Liver (tissue), 3 donors: Measurements from ENCODE around the gene CDC42BPA.

ENCODE experiments used
- ATF3 ChIP-seq: IDR thresholded peaks from 2 replicates; pipeline ENCODE4 v1.6.1; 2016; ENCODE audit warnings: antibody characterized with exemption
- CTCF ChIP-seq: fragments of 150-350 bp; IDR thresholded peaks from 2 replicates; pipeline ENCODE4 v1.5.1; 2017; ENCODE audit warnings: improper control_type of control experiment, low read depth, low read length; ENCODE audit not compliant: missing input control
- FOXA1 ChIP-seq: IDR thresholded peaks from 2 replicates; pipeline ENCODE4 v1.6.1; 2016; ENCODE audit warnings: antibody characterized with exemption
- GABPA ChIP-seq, 2 donors: IDR thresholded peaks in 1 of 2; conservative IDR thresholded peaks in 1 of 2; 2 replicates each; pipeline ENCODE4 v1.6.1; 2016; ENCODE audit warnings: antibody characterized with exemption in 2 of 2, mild to moderate bottlenecking in 1 of 2, moderate library complexity in 1 of 2
- HNF4A ChIP-seq, 2 donors: conservative IDR thresholded peaks; 2 replicates each; pipeline ENCODE4 v1.6.1; 2016; ENCODE audit warnings: antibody characterized with exemption in 2 of 2, mild to moderate bottlenecking in 2 of 2
- REST ChIP-seq: IDR thresholded peaks from 2 replicates; pipeline ENCODE4 v1.6.1; 2016; ENCODE audit warnings: antibody characterized with exemption, mild to moderate bottlenecking
- TAF1 ChIP-seq: conservative IDR thresholded peaks from 2 replicates; pipeline ENCODE4 v1.6.1; 2016; ENCODE audit warnings: antibody characterized with exemption, mild to moderate bottlenecking
- donor health status: healthy.
- donor health status: healthy.

- TF ChIP-seq GABPA (IDR thresholded peaks at IDR 0.05 in 1 of 2, conservative IDR thresholded peaks at IDR 0.05 in 1 of 2) = no peak
- no peak for TF ChIP-seq CTCF
- no peak for TF ChIP-seq FOXA1
- no peak for TF ChIP-seq TAF1
- no peak for TF ChIP-seq REST
- no peak for TF ChIP-seq ATF3
- TF ChIP-seq HNF4A (conservative IDR thresholded peaks at IDR 0.05) = no peak
These were observed 190.4 kb downstream of the CDC42BPA start for GRCh38 chr1:227127891-227128290.
